NOMO-1 treated with DMSO at 0.1 percent for 48 hours (cell line): ENCODE results near the gene DHX58.
"Not testable (repeated sequence)": the region's sequence is repeated elsewhere in the genome, so short reads cannot be mapped to it uniquely, and the experiment has no call there.

Experiments
- DNase-seq: peaks from one replicate; lab custom pipeline; 2025; ENCODE audit not compliant: unreplicated experiment; lab: John Stamatoyannopoulos, UW

DHX58 gene

GRCh38 chr17:42112552-42113176 lies at the start of gene DHX58:
TSS of gene DHX58 (minus strand) at chr17:42112714. CDS start at chr17:42111892, 822 bp downstream.
- peak; percentile 96 for DNase-seq

- DNase-seq, result no peak
Observed at GRCh38 chr17:42160531-42160910, 48.0 kb upstream of the DHX58 start.

GRCh38 chr17:42159796-42160530 lies 47.4 kb upstream of the DHX58 start:
- DNase-seq, result no peak

GRCh38 chr17:42155614-42156045 lies 43.1 kb upstream of the DHX58 start:
- DNase-seq, result no peak

- peak; percentile 44 for DNase-seq
Observed at GRCh38 chr17:42153919-42154742, 41.6 kb upstream of the DHX58 start.

- no peak for DNase-seq
Observed at GRCh38 chr17:42146911-42147607, 34.5 kb upstream of the DHX58 start.

GRCh38 chr17:42143138-42143537 lies 30.6 kb upstream of the DHX58 start:
- DNase-seq, result not testable (repeated sequence)

- DNase-seq, result no peak
Observed at GRCh38 chr17:42142371-42142896, 29.9 kb upstream of the DHX58 start.

GRCh38 chr17:42141382-42141781 lies 28.9 kb upstream of the DHX58 start:
- DNase-seq, result no peak

GRCh38 chr17:42140690-42141089 lies 28.2 kb upstream of the DHX58 start:
- not testable (repeated sequence) for DNase-seq

GRCh38 chr17:42138749-42139492 lies 26.4 kb upstream of the DHX58 start:
- no peak for DNase-seq

GRCh38 chr17:42136654-42137051 lies 24.1 kb upstream of the DHX58 start:
- DNase-seq, result no peak

- DNase-seq, result peak; percentile 71
Observed at GRCh38 chr17:42135664-42136653, 23.4 kb upstream of the DHX58 start.

GRCh38 chr17:42135151-42135550 lies 22.6 kb upstream of the DHX58 start:
- no peak for DNase-seq

GRCh38 chr17:42133461-42134041 lies 21.0 kb upstream of the DHX58 start:
- no peak for DNase-seq

- peak; percentile 60 for DNase-seq
Observed at GRCh38 chr17:42132941-42133340, 20.4 kb upstream of the DHX58 start.

GRCh38 chr17:42131981-42132432 lies 19.5 kb upstream of the DHX58 start:
- DNase-seq, result peak; percentile 50

GRCh38 chr17:42131232-42131631 lies 18.7 kb upstream of the DHX58 start:
- DNase-seq, result no peak
